A673 (cell line): ENCODE data around the gene CAMK4. TPM values are rescaled to one million over a fixed set of nuclear protein-coding genes. Genes with fewer than 3 reads are reported as not detected.

Source experiments
- BruUV-seq: library from RNA; stranded (reverse); fragments of 400-500 nt; replicated peaks from 2 replicates; lab custom pipeline; 2021; lab: Mats Ljungman, UMichigan
- CTCF ChIA-PET: fragments of 300-600 bp; sonication (Branson Sonifier 250); formaldehyde crosslinking; loops from one replicate; lab custom pipeline; 2022; ENCODE audit warnings: antibody characterized with exemption; lab: Charles Lee
- POLR2A ChIA-PET: fragments of 300-600 bp; sonication (Branson Sonifier 250); formaldehyde crosslinking; loops from one replicate; lab custom pipeline; 2022; ENCODE audit warnings: antibody characterized with exemption; ENCODE audit not compliant: low non-redundant PET; lab: Charles Lee
- DNase-seq: peaks from one replicate; pipeline ENCODE4 v3.0.0-alpha.2; 2015; ENCODE audit warnings: low spot score
- H3K27ac ChIP-seq: fragments of 200-600 bp; sonication (generic); 2 replicates; pipeline ENCODE4 v1.5.1; 2016; ENCODE audit warnings: mixed run types, low read depth, mild to moderate bottlenecking, mixed read lengths, antibody characterized with exemption, low read length; ENCODE audit not compliant: poor library complexity, severe bottlenecking
- H3K27me3 ChIP-seq: fragments of 200-600 bp; sonication (generic); replicated peaks from 2 replicates; pipeline ENCODE4 v1.6.1; 2017; ENCODE audit warnings: mixed run types, low read depth, mild to moderate bottlenecking, mixed read lengths, antibody characterized with exemption, low read length; ENCODE audit not compliant: insufficient read depth, poor library complexity
- H3K36me3 ChIP-seq: fragments of 200-600 bp; sonication (generic); 2 replicates; pipeline ENCODE4 v1.6.1; 2016; ENCODE audit warnings: mixed run types, mild to moderate bottlenecking, mixed read lengths, antibody characterized with exemption, low read length; ENCODE audit not compliant: insufficient read depth, poor library complexity, severe bottlenecking
- H3K4me1 ChIP-seq: fragments of 200-600 bp; sonication (generic); 2 replicates; pipeline ENCODE4 v1.6.1; 2017; ENCODE audit warnings: mixed run types, mild to moderate bottlenecking, mixed read lengths, antibody characterized with exemption, low read length; ENCODE audit not compliant: insufficient read depth, poor library complexity, severe bottlenecking
- H3K4me3 ChIP-seq: fragments of 200-600 bp; sonication (generic); 2 replicates; pipeline ENCODE4 v1.5.1; 2016; ENCODE audit warnings: low read depth, mixed run types, mild to moderate bottlenecking, mixed read lengths, low read length; ENCODE audit not compliant: poor library complexity, severe bottlenecking
- H3K9me3 ChIP-seq: fragments of 200-600 bp; sonication (generic); 2 replicates; pipeline ENCODE4 v1.6.1; 2016; ENCODE audit warnings: mixed run types, low read depth, mild to moderate bottlenecking, mixed read lengths, antibody characterized with exemption, low read length; ENCODE audit not compliant: poor library complexity, severe bottlenecking
- CTCF ChIP-seq: fragments of 300-800, 200-600 bp; sonication (generic); conservative IDR thresholded peaks from 2 replicates; pipeline ENCODE4 v1.5.1; 2017; ENCODE audit warnings: low read depth, mild to moderate bottlenecking, antibody characterized with exemption, low read length, moderate library complexity, mixed read lengths
- EZH2 ChIP-seq: fragments of 200-600 bp; sonication (generic); IDR thresholded peaks from 2 replicates; pipeline ENCODE4 v1.6.1; 2017; ENCODE audit warnings: borderline replicate concordance, low read depth, mild to moderate bottlenecking, mixed read lengths, antibody characterized with exemption, low read length; ENCODE audit not compliant: poor library complexity, severe bottlenecking
- intact Hi-C: fragments of 100-400 bp; cut with micrococcal nuclease; formaldehyde crosslinking; loops from one replicate; pipeline ENCODE4 v1.10.0; 2022; ENCODE audit not compliant: unreplicated experiment
- total RNA-seq: library from RNA; stranded (reverse); gene quantifications from 2 replicates; pipeline ENCODE4 v1.2.3, GENCODE V29; 2021

Gene CAMK4
- total RNA-seq, 1 experiment from 2014 or later, result 0.88 TPM

GRCh38 chr5:111488353-111488752, 264.2 kb downstream of the CAMK4 start:
- no peaks in the 10 kb centered on the region for H3K9me3 ChIP-seq
- H3K27ac ChIP-seq, result no peak overlapping the region
- H3K36me3 ChIP-seq, result no peaks in the 10 kb centered on the region
- intact Hi-C loops, result no loop called here
- BruUV-seq, result no TSS peak
- CTCF ChIA-PET, result no interaction called here
- DNase-seq, result no peak
- H3K4me3 ChIP-seq, result no peak overlapping the region
- no peaks in the 10 kb centered on the region for H3K4me1 ChIP-seq
- POLR2A ChIA-PET, result no interaction called here
- no peak for TF ChIP-seq EZH2
- H3K27me3 ChIP-seq, result no peaks in the 10 kb centered on the region

GRCh38 chr5:111493031-111493430, 268.8 kb downstream of the CAMK4 start:
- no peak overlapping the region for H3K4me3 ChIP-seq
- H3K36me3 ChIP-seq, result peaks cover 13% of the 10 kb centered on the region
- ChIA-PET POLR2A (no interaction called here), CTCF (no interaction called here)
- H3K27me3 ChIP-seq, result no peaks in the 10 kb centered on the region
- no peak overlapping the region for H3K27ac ChIP-seq
- TF ChIP-seq CTCF (no peak), EZH2 (no peak)
- H3K4me1 ChIP-seq, result peaks cover 5% of the 10 kb centered on the region
- H3K9me3 ChIP-seq, result no peaks in the 10 kb centered on the region
- intact Hi-C loops, result no loop called here
- BruUV-seq, result no TSS peak
- DNase-seq, result no peak

- CTCF ChIA-PET, result no interaction called here
Measured at GRCh38 chr5:111494355-111494999, 270.3 kb downstream of the CAMK4 start.

More at GRCh38 chr5:111494355-111494999, 270.3 kb downstream of the CAMK4 start:
- Histone ChIP-seq H3K27ac (no peak overlapping the region), H3K4me1 (peaks cover 5% of the 10 kb centered on the region), H3K4me3 (no peak overlapping the region), H3K36me3 (peaks cover 27% of the 10 kb centered on the region), H3K9me3 (no peaks in the 10 kb centered on the region), H3K27me3 (no peaks in the 10 kb centered on the region)
- POLR2A ChIA-PET, result no interaction called here
- no peak for TF ChIP-seq CTCF
- TF ChIP-seq EZH2, result no peak
- intact Hi-C loops, result no loop called here
- BruUV-seq, result no TSS peak
- peak; percentile 1 for DNase-seq
